Measurements from ENCODE around the gene GINS1.
A peak's percentile ranks its signal among the peaks of the same experiment; 100 is the strongest.

The GINS1 gene

GRCh38 chr20:25378884-25379733, 28.4 kb upstream of the GINS1 start:
- H3K4me1 ChIP-seq: peaks cover 29 to 70% (median 55%) of the 10 kb centered on the region in 10 experiments
- peaks cover 7 to 92% (median 49%) of the 10 kb centered on the region in 11 experiments; a peak in 17 of 22 replicates for H4K20me1 ChIP-seq
- peak overlapping the region; percentile 29 to 84 (median 71) for H3K4me2 ChIP-seq
- peak in 1 of 11 experiments; percentile 72; a peak in 2 of 22 replicates for TF ChIP-seq Cebpa-rat (IDR thresholded peaks at IDR 0.05)
- peaks cover 0 to 18% (median under 1%) of the 10 kb centered on the region in 11 experiments; a peak in 7 of 22 replicates for H3K9me3 ChIP-seq (replicated peaks in 1 of 11)
- H3K27me3 ChIP-seq: no peaks in the 10 kb centered on the region
- peak overlapping the region in 1 of 10 experiments; percentile 22; a peak in 1 of 20 replicates for H3K4me3 ChIP-seq
- H3K36me3 ChIP-seq: peaks cover 8 to 34% (median 19%) of the 10 kb centered on the region in 11 experiments; a peak in 19 of 22 replicates
- peak overlapping the region in 4 of 11 experiments; percentile 24 to 59 (median 44); a peak in 6 of 22 replicates for H3K9ac ChIP-seq
- H3K27ac ChIP-seq: peak overlapping the region in 4 of 11 experiments; percentile 5 to 33 (median 10); a peak in 2 of 22 replicates

GRCh38 chr20:25380945-25381614, 26.4 kb upstream of the GINS1 start:
- H4K20me1 ChIP-seq: peaks cover 7 to 95% (median 50%) of the 10 kb centered on the region in 11 experiments; a peak in 17 of 22 replicates
- peaks cover 8 to 34% (median 20%) of the 10 kb centered on the region in 11 experiments; a peak in 18 of 22 replicates for H3K36me3 ChIP-seq
- H3K4me1 ChIP-seq: peaks cover 33 to 70% (median 58%) of the 10 kb centered on the region in 10 experiments
- peaks cover 0 to 7% (median 0%) of the 10 kb centered on the region in 11 experiments; a peak in 4 of 22 replicates for H3K9me3 ChIP-seq (replicated peaks in 1 of 11)
- H3K27ac ChIP-seq: no peak overlapping the region; a peak in 1 of 22 replicates
- no peaks in the 10 kb centered on the region for H3K27me3 ChIP-seq
- no peak overlapping the region; a peak in 1 of 22 replicates for H3K9ac ChIP-seq
- H3K4me2 ChIP-seq: peak overlapping the region in 10 of 11 experiments; percentile 15 to 84 (median 73); a peak in 15 of 22 replicates
- no peak overlapping the region for H3K4me3 ChIP-seq
- TF ChIP-seq Cebpa-rat (IDR thresholded peaks at IDR 0.05): no peak

- no peak overlapping the region for H3K4me3 ChIP-seq
- H4K20me1 ChIP-seq: peaks cover 11 to 93% (median 49%) of the 10 kb centered on the region in 11 experiments; a peak in 17 of 22 replicates
- H3K27ac ChIP-seq: no peak overlapping the region
- H3K36me3 ChIP-seq: peaks cover 8 to 34% (median 17%) of the 10 kb centered on the region in 11 experiments; a peak in 18 of 22 replicates
- peaks cover 0 to 4% (median 0%) of the 10 kb centered on the region in 11 experiments; a peak in 4 of 22 replicates for H3K9me3 ChIP-seq (replicated peaks in 1 of 11)
- H3K9ac ChIP-seq: no peak overlapping the region; a peak in 1 of 22 replicates
- TF ChIP-seq Cebpa-rat (IDR thresholded peaks at IDR 0.05): no peak
- peak overlapping the region in 7 of 11 experiments; percentile 3 to 78 (median 18); a peak in 6 of 22 replicates for H3K4me2 ChIP-seq
- peaks cover 33 to 58% (median 53%) of the 10 kb centered on the region in 10 experiments for H3K4me1 ChIP-seq
- H3K27me3 ChIP-seq: no peaks in the 10 kb centered on the region
Measured at GRCh38 chr20:25382704-25383370, 24.6 kb upstream of the GINS1 start.

GRCh38 chr20:25389401-25389857, 18.0 kb upstream of the GINS1 start:
- Histone ChIP-seq H3K27me3 (no peaks in the 10 kb centered on the region), H3K27ac (peak overlapping the region; percentile 80 to 90 (median 85); a peak in 21 of 22 replicates), H3K9ac (peak overlapping the region; percentile 90 to 97 (median 92)), H4K20me1 (peaks cover 3 to 47% (median 23%) of the 10 kb centered on the region in 11 experiments; a peak in 14 of 22 replicates), H3K9me3 (replicated peaks in 1 of 11) (no peaks in the 10 kb centered on the region), H3K4me1 (peaks cover 12 to 24% (median 16%) of the 10 kb centered on the region in 10 experiments), H3K4me3 (peak overlapping the region; percentile 83 to 99 (median 97)), H3K4me2 (peak overlapping the region; percentile 79 to 92 (median 87)), H3K36me3 (peaks cover 0 to 25% (median 4%) of the 10 kb centered on the region in 11 experiments; a peak in 5 of 22 replicates)
- TF ChIP-seq Cebpa-rat (IDR thresholded peaks at IDR 0.05): no peak

- peaks cover 3 to 41% (median 23%) of the 10 kb centered on the region in 11 experiments; a peak in 14 of 22 replicates for H4K20me1 ChIP-seq
- no peaks in the 10 kb centered on the region for H3K9me3 ChIP-seq (replicated peaks in 1 of 11)
- peaks cover 0 to 25% (median 0%) of the 10 kb centered on the region in 11 experiments; a peak in 5 of 22 replicates for H3K36me3 ChIP-seq
- peaks cover 12 to 24% (median 14%) of the 10 kb centered on the region in 10 experiments for H3K4me1 ChIP-seq
- H3K27ac ChIP-seq: peak overlapping the region; percentile 80 to 90 (median 85)
- H3K9ac ChIP-seq: peak overlapping the region; percentile 90 to 97 (median 92)
- no peaks in the 10 kb centered on the region for H3K27me3 ChIP-seq
- H3K4me3 ChIP-seq: peak overlapping the region; percentile 83 to 99 (median 97)
- TF ChIP-seq Cebpa-rat (IDR thresholded peaks at IDR 0.05): no peak
- H3K4me2 ChIP-seq: peak overlapping the region; percentile 79 to 92 (median 87)
Measured at GRCh38 chr20:25389858-25390537, 17.5 kb upstream of the GINS1 start.

GRCh38 chr20:25390538-25391528, 16.6 kb upstream of the GINS1 start, which contains the start of gene ABHD12:
ABHD12 (minus strand) TSS chr20:25390835; CDS start chr20:25390703, 132 bp downstream.
- Histone ChIP-seq H3K4me3 (peak within 1 kb of the TSS; percentile 83 to 99 (median 97)), H3K27ac (peak within 1 kb of the TSS; percentile 80 to 90 (median 85)), H3K9ac (peak within 1 kb of the TSS; percentile 90 to 97 (median 92)), H4K20me1 (peaks cover 3 to 35% (median 23%) of the 10 kb centered on the region in 11 experiments; a peak in 14 of 22 replicates), H3K9me3 (replicated peaks in 1 of 11) (no peaks in the 10 kb centered on the region), H3K27me3 (no peaks in the 10 kb centered on the region), H3K36me3 (peaks cover 0 to 25% (median 0%) of the 10 kb centered on the region in 11 experiments; a peak in 4 of 22 replicates), H3K4me2 (peak within 1 kb of the TSS; percentile 80 to 97 (median 90)), H3K4me1 (peaks cover 12 to 24% (median 14%) of the 10 kb centered on the region in 10 experiments)
- no peak for TF ChIP-seq Cebpa-rat (IDR thresholded peaks at IDR 0.05)

All from BLaER1 treated with 17β-estradiol and CSF1 and Interleukin-3, amounts not matched to agents 10 nM and 100 nM (cell line).